CD4-positive, alpha-beta T cell treated with Interferon gamma for 1 hour (primary cell): ENCODE data around the gene EMC9.

ENCODE experiments used
- DNase-seq: peaks from one replicate; pipeline ENCODE4 v3.0.0-alpha.2; 2020

Gene EMC9

GRCh38 chr14:24141097-24141880 is at the start of gene EMC9:
Gene EMC9 (minus strand): TSS chr14:24141591. CDS start chr14:24141304, 287 bp downstream.
- DNase-seq, result peak; percentile 99

DNA sequence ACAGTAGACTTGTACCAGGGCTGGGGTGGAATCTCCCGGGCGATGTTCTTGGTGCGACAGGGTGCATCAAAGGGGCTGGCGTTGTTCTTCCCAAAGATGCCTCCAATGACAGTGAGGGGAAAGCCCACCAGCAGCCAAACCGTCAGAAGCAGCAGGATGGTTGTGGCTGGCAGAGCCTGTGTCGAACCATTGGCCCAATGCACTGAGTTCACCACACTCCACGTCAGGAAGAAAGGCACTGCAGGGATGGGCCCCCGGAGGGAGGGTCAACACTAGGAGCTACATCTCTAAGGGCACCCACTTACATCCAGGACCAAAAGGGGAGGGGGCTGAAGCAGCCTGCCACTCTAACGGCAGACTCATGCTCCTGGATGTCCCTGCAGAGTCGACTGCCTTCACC is 49.0 kb upstream of the EMC9 start:
- no peak for DNase-seq

DNA sequence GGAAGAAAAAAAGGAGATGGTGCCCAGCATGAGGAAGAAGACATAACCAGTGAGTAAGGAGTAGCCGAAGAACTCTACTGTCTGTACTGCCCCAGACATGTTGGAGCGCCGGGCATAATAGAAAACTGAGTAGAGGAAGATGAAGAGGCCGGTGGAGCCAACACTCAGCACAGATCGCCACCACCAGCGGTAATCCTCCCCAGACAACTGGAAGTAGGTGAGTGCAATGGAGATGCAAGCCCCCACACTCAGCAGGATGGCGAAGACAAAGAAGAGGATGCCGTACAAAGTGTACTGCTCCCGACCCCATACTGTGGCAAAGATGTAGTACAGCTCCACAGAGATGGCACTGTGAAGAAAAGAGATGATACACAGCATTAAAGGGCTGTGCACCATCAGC is 48.1 kb upstream of the EMC9 start:
- no peak for DNase-seq

DNA sequence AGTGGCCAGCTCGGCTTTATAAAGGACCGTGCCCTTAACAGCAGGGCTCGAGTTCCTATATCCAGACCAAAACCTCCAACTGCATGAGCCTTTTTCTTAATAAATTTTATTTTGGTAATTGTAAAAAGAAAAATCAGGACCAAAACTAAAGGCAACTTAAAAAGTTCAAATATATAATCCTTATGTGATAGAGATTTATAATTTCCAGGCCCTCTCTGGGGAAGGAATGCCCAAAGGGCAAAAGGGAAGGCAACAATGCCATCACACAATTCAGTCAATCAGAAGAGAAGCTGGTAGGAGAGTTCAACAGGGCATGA is 47.6 kb upstream of the EMC9 start:
- no peak for DNase-seq

- peak; percentile 96 for DNase-seq
These were observed 47.1 kb upstream of the EMC9 start, which contains the start of gene IPO4 for GRCh38 chr14:24188251-24189058. Gene IPO4 (minus strand): TSS chr14:24188816. CDS start chr14:24188787, 29 bp downstream.

GRCh38 chr14:24187539-24187915 is 46.1 kb upstream of the EMC9 start:
- DNase-seq, result no peak

DNA sequence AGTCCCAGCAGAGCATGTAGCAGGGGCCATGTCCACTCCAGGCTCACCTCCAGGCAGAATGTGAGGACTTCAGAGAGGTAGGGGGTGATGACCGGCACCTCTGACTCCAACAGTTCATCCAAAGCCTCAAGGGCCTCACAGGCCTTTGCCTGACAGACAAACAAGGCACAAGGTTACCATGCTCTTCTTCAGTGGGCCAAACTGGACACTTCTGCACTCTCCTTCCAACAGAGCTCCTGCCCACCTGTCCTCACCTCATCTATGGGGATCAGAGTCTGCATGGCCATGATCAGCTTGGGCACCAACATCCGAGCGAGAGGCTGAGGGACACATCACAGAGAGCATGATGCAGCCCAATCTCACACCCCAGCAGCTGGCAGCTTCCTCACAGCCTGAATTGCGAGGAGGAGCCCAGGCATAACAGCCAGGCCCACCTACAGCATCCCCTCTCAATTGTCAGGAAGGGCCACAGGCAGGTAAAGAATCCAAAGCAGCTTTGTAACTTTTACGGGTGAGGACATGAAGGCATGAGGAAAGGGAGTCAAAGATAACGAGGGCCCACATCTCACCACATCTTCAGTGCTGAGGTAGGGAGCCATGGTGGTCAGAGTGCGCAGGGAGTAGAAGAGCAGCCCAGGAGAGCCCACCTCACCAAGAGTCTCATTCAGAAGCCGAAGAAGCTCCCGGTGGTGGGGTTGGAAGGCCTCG is 45.6 kb upstream of the EMC9 start:
- DNase-seq, result no peak

DNA sequence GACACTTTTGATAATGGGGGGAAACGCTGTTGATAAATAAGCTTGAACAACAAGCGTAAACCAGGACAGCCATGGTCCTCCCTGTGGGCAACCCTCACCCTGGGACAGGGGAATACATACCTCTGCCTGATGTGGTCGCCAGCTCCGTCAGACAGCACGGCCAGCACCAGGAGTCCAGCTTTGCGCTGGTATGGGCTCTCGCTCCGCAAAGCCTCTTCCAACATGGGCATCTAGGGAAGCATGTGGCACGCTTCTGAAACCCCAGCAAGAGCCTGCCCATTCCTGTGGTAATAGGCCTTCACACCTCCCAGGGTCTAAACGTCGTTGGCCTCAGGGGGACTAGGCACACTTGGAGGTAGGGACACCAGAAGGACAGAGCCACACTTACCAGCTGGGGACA is 44.4 kb upstream of the EMC9 start:
- no peak for DNase-seq

DNA sequence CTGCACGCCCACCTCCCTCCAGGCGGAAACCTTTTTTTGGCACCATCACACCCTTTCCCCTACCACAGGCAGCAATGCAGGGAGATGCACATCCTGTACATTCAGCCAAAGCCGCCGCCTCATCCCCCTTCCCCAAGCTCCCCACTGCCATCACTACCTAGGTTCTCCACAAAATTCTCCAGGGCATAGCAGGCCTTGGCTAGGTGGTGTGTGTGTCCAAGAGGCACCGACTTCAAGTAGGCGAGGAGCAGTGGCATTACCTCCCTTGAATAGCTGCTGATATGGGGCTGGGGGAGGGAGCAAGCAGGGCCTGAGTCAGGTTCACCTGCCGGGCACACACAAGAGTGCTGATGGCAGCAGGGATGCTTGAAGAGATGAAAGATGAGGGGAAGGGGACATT is 43.6 kb upstream of the EMC9 start:
- no peak for DNase-seq

- no peak for DNase-seq
These were observed 42.9 kb upstream of the EMC9 start for GRCh38 chr14:24184104-24184970.

GRCh38 chr14:24183014-24183481 is 41.7 kb upstream of the EMC9 start:
- DNase-seq, result no peak

- no peak for DNase-seq
These were observed 40.9 kb upstream of the EMC9 start for GRCh38 chr14:24182110-24182882.

- no peak for DNase-seq
These were observed 40.1 kb upstream of the EMC9 start for GRCh38 chr14:24181371-24182077.

DNA sequence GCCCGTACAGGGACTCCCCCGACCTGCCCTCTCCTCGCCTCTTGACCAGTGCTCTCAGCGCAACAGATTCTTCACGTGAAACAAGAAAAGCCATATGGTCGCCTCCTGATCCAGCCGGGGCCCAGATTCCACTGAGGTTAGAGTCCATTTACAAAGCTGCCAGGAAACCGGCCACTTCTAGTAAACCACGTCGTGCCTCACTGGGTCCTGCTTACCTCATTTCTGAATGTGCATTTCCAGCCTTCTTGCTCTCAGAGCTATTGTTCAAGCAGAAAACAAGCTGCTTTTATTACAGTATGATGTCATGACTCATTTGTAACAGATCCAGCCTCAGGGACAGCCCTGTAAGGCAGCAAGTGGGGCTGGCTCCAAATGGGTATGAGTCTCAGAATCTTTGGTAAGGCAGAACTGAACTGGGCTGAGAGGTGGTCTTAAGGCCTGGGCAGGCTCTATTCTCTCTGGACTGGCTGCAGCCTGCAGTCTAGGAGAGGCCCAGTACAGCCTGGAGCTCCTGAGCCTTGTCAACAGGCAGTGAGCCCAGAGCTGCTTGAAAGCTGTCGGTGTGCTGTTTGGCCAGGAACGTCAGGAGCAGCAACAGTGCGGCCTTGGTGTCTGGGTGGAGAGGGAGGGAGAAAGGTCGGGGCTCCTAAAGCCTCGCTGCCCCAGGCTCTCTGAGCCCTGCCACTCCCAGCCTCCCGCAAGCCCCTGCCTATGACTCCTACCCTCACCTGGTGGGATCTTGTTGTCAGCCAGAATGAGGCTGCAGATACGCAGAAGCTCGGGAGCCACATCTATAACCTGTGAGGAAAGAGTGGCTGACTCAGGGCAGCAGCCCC is 38.8 kb upstream of the EMC9 start:
- no peak for DNase-seq

DNA sequence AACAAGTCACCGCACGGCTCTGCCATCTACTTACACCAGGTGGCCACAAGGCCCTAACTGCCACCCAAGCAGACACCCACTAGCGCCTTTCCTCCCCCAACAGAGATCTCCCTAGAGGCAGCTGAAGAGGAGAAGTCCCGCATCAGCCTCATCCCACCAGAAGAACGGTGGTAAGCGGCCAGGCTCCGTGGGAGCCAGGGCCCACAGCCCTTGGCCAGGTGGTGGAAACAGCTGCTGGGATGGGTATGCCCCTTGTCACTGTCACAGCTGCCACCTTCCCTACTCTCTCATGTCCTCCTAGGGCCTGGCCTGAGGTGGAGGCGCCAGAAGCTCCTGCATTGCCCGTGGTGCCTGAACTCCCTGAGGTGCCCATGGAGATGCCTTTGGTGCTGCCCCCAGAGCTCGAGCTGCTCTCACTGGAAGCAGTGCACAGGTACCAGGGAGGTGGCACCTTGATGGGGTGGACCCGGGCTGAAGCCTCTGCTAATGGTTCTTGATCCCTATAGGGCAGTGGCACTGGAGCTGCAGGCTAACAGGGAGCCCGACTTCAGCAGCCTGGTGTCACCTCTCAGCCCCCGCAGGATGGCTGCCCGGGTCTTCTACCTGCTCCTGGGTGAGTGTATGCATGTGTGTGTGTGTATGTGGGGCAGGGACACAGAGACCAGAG is 38.0 kb upstream of the EMC9 start:
- DNase-seq, result no peak

GRCh38 chr14:24178399-24179178 is 37.2 kb upstream of the EMC9 start:
- DNase-seq, result no peak

- DNase-seq, result no peak
These were observed 36.5 kb upstream of the EMC9 start for GRCh38 chr14:24177891-24178290.

DNA sequence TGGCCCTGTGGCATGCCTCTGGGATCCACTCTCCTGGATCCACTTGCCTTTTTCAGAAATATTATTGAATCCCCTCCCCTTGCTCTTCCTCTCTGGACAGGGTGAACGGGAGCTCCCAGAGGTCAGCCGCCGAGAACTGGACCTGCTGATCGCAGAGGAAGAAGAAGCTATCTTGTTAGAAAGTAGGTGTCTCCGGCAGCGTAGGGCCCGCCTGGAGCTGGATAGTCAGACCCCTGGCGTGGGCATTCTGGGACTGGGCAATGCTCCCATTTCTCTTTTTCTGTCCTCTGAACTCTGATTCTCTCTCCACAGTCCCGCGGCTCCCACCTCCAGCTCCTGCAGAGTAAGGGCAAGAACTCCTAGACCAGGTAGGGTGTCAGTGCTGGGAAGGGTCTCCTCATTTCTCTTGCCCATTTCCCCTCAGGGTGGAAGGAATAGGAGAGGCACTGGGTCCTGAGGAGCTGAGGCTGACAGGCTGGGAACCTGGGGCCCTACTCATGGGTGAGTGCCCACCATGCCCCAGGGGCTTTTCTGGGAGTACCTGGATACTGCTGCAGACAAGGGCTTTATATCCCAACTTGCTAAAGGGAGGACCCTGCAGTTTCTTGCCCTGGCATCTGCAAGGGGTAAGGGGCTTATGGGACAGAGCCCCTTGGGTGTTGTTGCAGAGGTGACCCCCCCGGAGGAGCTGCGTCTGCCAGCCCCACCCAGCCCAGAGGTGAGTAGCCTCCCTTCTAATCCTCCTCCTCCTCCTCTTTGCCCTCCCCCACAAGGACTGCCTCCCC is 35.8 kb upstream of the EMC9 start:
- DNase-seq, result no peak
